ENCODE data around the gene ZNF501. TPM values are rescaled to one million over a fixed set of nuclear protein-coding genes. Genes with fewer than 3 reads are reported as not detected.

ZNF501 gene
- total RNA-seq (10 to 100 TPM; 10.2 to 12.3 TPM), polyA plus RNA-seq (ENCODE audit: insufficient read depth, low read depth, low replicate concordance) (9.2 TPM)
- long read RNA-seq, donor 1, partial matches to known transcripts, result 0 of 3 reads
- long read RNA-seq, donor 1, other reads (novel, unspliced or antisense), result 0 of 3 reads
- long read RNA-seq, donor 2, result 0 reads

DNA sequence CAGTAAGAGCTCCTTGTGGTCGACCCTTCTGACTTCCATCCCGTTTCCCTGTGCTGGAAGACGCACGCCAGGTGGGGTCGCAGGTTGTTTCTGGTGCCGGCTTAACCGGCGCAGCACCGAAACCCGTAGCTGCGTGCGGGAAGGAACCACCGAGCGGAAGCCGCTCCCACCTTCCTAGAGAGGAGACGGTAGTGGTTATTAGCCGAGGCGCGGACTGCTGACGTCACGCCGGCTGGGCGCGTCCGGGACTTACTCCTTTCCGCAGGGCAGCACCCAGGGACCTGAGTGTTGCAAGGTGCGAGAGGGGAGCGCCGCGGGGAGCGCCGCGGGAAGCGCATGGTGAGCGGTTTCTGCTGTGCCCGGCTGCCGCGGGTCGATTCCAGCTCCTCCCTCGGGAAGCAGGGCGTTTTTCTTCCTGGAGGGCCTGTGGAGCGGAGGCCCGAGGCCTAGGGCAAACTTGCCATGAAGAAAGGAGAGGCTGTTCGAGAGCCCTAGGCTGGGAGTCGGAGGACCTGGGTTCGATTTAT lies at the start of gene ZNF501:
TSS of gene ZNF501 (plus strand) at position 252 of the 527 bp plus-strand sequence. CDS start 4,787 bp downstream, outside the sequence.
- H3K27me3 ChIP-seq, result no peaks in the 10 kb centered on the region
- TF ChIP-seq, protein P1, sequence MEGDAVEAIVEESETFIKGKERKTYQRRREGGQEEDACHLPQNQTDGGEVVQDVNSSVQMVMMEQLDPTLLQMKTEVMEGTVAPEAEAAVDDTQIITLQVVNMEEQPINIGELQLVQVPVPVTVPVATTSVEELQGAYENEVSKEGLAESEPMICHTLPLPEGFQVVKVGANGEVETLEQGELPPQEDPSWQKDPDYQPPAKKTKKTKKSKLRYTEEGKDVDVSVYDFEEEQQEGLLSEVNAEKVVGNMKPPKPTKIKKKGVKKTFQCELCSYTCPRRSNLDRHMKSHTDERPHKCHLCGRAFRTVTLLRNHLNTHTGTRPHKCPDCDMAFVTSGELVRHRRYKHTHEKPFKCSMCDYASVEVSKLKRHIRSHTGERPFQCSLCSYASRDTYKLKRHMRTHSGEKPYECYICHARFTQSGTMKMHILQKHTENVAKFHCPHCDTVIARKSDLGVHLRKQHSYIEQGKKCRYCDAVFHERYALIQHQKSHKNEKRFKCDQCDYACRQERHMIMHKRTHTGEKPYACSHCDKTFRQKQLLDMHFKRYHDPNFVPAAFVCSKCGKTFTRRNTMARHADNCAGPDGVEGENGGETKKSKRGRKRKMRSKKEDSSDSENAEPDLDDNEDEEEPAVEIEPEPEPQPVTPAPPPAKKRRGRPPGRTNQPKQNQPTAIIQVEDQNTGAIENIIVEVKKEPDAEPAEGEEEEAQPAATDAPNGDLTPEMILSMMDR (IDR thresholded peaks at IDR 0.05), result no peak
- no peak for TF ChIP-seq POLR2A (IDR thresholded peaks at IDR 0.05)
- H3K27ac ChIP-seq, result peak within 1 kb of the TSS in 1 of 2 donors; percentile 37
- H3K4me3 ChIP-seq, result peak within 1 kb of the TSS; percentile 73 to 83
- peaks cover 4% of the 10 kb centered on the region for H3K4me1 ChIP-seq
- intact Hi-C loops (cut with DNase I; ENCODE audit: low total_unique reads), result no loop called here
- 1 to 2% methylated on average over 9 to 46 of the region's 46 CpGs for WGBS, 2 donors
- peak; percentile 98 for DNase-seq
- H3K36me3 ChIP-seq (ENCODE audit: low read depth, missing control alignments), result no peaks in the 10 kb centered on the region
- no peaks in the 10 kb centered on the region for H3K9me3 ChIP-seq

DNA sequence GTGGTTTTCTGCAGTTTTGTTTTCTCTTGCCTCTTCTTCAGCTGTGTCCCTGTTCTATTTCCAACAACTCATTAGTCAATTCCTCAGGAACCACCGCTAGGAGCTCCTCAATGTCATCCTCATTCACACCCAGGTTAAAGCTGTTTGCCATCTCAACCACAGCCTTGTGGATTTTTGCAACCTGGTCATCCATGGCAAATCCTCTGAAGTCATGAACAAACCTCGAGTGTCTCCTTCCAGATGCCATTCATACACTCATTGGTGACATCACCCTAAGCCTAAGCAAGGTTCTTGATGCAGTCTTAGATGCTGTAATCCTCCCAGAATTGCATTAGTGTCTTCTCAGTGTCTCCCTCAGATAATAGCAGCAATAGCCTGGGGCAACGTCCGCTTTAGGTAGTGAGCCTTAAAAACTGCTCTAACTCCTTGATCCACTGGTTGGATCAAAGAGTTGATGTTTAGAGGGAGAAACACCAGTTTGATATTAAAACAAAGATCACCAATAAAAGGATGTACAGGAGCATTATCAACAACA lies 48.4 kb upstream of the ZNF501 start:
- H3K9me3 ChIP-seq, result no peaks in the 10 kb centered on the region
- no peak overlapping the region for H3K4me3 ChIP-seq
- intact Hi-C loops (cut with DNase I; ENCODE audit: low total_unique reads), result no loop called here
- no peak for TF ChIP-seq POLR2A (IDR thresholded peaks at IDR 0.05)
- TF ChIP-seq, protein P1 (IDR thresholded peaks at IDR 0.05), result no peak
- no peak overlapping the region for H3K27ac ChIP-seq
- 97% methylated on average over 4 of the region's 4 CpGs for WGBS, 2 donors
- H3K4me1 ChIP-seq, result peaks cover 5% of the 10 kb centered on the region
- no peaks in the 10 kb centered on the region for H3K27me3 ChIP-seq
- DNase-seq, result no peak
- no peaks in the 10 kb centered on the region for H3K36me3 ChIP-seq (ENCODE audit: low read depth, missing control alignments)

DNA sequence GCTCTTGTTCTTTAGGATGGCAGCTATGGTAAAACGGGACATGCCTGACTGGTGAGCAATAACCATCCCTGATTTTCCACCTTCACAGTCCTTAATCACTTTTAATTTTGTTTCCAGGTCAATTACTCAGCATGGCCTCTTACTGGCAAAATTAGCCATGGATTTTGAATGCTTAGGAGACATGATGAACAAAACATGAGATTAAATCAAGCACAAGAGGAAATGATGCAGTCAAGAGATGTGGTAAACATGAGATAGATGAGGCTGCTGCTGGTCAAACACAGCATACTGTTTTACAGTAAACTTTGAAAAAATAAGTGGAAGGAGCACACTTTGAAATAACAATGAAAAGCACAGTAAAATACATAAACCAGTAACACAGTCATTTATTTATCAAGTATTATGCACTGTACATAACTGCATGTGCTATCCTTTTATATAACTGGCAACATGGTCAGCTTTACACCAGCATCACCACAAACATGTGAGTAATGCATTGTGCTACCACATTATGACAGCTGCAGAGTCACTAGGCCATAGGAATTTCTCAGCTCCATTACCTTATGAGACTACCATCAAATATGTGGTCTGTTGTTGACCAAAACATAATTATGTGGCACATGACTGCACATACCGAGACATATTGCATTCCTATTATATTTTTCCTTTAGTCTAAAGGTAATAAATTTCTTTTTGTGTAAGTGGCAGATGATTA lies 47.1 kb upstream of the ZNF501 start:
- H3K36me3 ChIP-seq (ENCODE audit: low read depth, missing control alignments), result no peaks in the 10 kb centered on the region
- 94 to 97% methylated on average over 2 of the region's 2 CpGs for WGBS, 2 donors
- no peaks in the 10 kb centered on the region for H3K27me3 ChIP-seq
- H3K9me3 ChIP-seq, result no peaks in the 10 kb centered on the region
- intact Hi-C loops (cut with DNase I; ENCODE audit: low total_unique reads), result no loop called here
- peaks cover 5% of the 10 kb centered on the region for H3K4me1 ChIP-seq
- DNase-seq, result no peak
- H3K27ac ChIP-seq, result no peak overlapping the region
- H3K4me3 ChIP-seq, result no peak overlapping the region
- TF ChIP-seq, protein P1 (IDR thresholded peaks at IDR 0.05), result no peak
- TF ChIP-seq POLR2A (IDR thresholded peaks at IDR 0.05), result no peak

DNA sequence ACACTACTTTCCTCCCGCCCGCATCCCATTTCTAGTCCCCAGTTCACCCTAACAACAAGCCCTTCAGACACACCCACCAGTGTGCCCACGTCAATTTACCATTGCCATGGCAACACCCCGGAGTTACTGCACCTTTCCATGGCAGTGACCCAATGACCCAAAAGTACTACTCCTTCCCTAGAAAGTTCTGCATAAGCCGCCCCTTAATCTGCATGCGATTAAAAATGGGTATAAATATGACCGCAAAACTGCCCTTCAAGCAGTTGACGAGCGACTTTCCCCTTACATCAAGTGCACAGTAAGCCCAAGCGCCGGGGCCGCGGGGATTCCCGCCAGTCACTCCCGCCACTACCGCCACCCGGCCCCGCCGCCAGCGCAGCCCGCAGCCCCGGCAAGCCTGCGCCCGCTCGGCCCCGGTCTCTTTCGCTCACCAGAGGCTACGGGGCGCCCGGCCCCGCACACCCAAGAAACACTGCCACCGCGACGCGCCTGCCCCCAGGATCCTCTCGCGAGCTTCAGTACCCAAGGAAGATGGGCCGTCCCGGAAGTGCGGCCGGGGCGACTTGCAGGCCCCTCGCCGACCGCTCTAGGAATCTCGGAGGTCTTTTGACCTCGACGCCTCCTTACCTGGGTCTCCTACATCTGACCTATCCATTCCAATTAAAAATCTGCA lies 44.2 kb upstream of the ZNF501 start:
- H3K9me3 ChIP-seq, result no peaks in the 10 kb centered on the region

More for the DNA sequence above, 44.2 kb upstream of the ZNF501 start:
- 1% methylated on average over 40 to 48 of the region's 48 CpGs for WGBS, 2 donors
- no peaks in the 10 kb centered on the region for H3K36me3 ChIP-seq (ENCODE audit: low read depth, missing control alignments)
- no peak for TF ChIP-seq POLR2A (IDR thresholded peaks at IDR 0.05)
- TF ChIP-seq, protein P1 (IDR thresholded peaks at IDR 0.05), result no peak
- peaks cover 5% of the 10 kb centered on the region for H3K4me1 ChIP-seq
- peak; percentile 92 for DNase-seq
- H3K4me3 ChIP-seq, result peak overlapping the region; percentile 83 to 88
- no peaks in the 10 kb centered on the region for H3K27me3 ChIP-seq
- intact Hi-C loops (cut with DNase I; ENCODE audit: low total_unique reads), result no loop called here
- H3K27ac ChIP-seq, result peak overlapping the region in 1 of 2 donors; percentile 3
